ENCODE results near the gene IL34. TPM values are rescaled to one million over a fixed set of nuclear protein-coding genes. Genes with fewer than 3 reads are reported as not detected.
A peak's percentile ranks its signal among the peaks of the same experiment; 100 is the strongest.

IL34 gene
- total RNA-seq, 1 experiment from 2014 or later: 0.34 TPM

DNA sequence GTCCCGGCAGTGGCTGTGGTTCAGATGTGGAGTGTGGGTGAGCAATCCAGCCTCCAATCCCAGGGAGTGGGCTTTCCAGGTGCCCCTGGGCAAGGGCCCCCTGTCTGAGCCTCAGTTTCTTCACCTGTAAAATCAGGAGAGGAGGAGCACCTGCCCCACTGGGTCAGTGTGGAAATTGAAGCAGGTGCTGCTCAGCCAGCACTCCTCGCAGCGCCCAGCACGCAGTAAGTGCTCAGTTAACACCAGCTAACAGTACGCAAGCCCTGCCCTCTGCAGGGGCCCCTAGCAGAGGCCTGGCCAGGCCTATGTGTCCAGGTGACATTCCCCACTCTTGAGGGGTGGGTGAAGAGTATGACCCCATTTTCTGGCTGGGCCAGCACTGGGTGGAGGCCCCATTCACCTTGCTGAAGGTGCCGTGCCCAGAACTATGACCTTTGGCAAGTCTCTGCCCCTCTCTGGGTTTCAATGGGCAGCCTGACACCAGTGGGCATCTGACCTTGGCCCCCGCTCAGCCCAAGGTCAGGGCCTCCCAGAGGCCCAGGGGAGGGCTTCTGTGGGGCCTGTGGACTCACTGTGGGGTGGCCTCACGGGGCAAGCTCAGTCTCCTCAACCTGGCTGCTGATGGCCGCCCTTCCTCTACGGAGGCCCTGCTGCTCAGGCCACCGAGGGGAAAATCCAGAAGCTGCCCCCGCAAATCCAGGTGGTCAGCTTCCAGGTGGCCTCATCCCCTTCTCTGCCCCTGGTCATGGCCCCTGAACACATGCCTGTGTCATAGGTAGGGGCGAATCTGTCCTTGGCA, 37.0 kb downstream of the IL34 start:
- in situ Hi-C loops (cut with HindIII; ENCODE audit: low pct_unique_long_range_greater_than_20kb, low sequenced_read_pairs): no loop called here
- no peak for DNase-seq (ENCODE audit: low read depth)

DNA sequence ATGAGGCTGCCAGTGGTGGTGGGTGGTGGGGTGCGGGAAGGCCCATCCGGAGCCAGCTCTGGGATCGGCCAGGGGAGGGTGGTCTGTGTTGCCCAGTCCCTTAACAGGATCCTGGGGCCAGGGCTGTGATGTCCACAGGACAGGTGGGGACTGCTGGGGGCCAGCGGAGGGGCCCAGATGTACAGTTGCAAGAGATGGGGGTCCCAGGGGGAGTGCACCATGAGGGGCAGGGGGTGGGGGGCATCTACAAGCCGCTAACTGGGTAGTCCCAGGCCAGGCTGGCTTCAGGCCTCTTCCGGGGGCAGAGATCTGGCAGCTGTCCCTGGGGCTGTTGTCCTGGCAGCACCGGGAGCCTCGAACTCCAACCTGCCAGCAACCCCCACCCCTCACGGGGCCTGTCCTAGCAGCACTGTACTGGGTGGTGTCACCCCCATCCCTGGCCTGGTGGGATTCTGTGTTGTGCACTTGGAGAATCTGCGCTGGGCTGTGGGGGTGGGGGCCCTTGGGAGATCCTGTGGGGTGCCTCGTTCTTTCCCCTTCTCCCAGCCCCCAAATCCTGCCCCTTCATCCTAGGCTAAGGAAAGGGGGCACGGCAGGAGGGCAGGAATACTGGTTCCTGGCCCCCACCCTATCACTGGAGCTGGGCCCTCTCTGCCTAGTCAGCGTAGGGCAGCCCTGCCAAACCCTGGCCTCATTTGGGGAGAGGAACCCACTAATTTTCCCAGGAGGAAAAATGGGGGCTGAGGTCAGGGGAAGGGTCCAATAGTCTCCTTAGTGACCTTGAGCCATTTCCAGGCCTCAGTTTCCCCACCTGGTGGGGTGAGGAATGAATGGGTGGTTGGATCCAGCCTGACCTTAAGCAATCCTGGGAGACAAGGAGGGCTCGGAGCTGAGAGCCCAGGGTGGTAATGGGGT, 38.0 kb downstream of the IL34 start:
- in situ Hi-C loops (cut with HindIII; ENCODE audit: low pct_unique_long_range_greater_than_20kb, low sequenced_read_pairs): no loop called here
- DNase-seq (ENCODE audit: low read depth): no peak

DNA sequence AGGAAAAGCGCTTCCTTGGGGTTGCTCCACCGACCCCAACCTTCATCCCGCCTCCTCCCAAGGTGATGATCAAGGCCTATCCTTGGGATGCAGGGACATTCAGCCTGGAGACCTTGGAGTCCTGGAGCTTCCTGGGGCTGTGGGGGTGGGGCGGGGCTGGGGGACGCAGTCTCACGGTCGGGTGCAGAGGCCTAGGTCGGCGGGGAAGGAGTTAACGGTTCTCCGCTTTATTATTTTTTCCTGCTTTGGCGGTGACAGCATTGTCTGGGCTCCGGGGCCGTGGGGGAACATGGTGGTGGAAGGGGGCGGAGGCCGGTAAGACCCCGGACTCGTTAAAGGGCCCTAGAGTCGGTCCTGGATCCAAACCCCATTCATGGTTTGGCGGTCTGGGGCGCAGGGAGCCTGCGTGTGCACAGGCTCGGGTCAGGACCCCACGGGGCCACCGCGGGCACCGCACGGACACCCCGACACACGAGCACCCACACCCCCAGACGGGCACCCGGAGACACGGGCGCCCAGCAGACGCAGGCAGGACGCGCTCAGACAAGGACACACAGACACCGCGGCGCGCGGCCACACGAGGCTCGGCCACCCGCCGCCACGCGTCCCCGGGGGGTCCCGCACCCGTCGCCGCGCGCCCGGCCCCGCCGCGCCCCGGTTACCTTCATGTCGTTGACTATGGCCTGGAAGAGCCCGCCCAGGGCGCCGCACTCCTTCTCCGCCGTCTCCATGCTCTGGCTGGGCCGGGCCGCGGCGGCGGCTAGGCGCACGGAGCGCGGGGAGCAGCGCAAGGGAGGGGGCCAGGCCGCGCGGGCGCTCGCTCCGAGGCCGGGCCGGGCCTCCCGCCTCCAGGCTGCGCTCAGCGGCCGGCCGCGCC, 38.9 kb downstream of the IL34 start:
- no peak for DNase-seq (ENCODE audit: low read depth)
- in situ Hi-C loops (cut with HindIII; ENCODE audit: low pct_unique_long_range_greater_than_20kb, low sequenced_read_pairs): no loop called here

DNA sequence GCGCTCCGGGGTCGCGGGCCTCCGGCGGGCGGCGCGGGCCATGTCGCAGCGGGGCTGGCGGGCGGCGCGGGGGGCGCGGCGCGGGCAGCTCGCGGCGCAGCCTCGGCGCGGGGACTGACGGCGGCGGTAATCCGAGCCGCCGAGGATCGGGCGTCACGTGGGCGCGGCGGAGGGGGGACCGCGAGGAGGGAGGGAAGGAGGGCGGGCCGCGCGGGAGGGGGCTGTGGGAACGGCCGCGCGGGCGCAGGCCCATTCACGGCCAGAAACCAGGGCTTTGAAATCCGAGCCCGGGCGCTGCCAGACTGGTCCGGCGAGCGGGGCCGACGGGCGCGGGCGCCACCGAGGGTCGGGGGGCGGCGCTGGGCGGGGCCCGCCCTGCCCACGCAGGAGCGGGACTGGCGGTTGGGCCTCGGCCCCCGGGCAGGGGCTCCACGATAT, 39.6 kb downstream of the IL34 start, which contains the start of gene MTSS2:
Gene MTSS2 (minus strand): TSS at position 116 of the 438 bp plus-strand sequence. CDS start 262 bp downstream, outside the sequence.
- in situ Hi-C loops (cut with HindIII; ENCODE audit: low pct_unique_long_range_greater_than_20kb, low sequenced_read_pairs): no loop called here
- DNase-seq (ENCODE audit: low read depth): peak; percentile 66

DNA sequence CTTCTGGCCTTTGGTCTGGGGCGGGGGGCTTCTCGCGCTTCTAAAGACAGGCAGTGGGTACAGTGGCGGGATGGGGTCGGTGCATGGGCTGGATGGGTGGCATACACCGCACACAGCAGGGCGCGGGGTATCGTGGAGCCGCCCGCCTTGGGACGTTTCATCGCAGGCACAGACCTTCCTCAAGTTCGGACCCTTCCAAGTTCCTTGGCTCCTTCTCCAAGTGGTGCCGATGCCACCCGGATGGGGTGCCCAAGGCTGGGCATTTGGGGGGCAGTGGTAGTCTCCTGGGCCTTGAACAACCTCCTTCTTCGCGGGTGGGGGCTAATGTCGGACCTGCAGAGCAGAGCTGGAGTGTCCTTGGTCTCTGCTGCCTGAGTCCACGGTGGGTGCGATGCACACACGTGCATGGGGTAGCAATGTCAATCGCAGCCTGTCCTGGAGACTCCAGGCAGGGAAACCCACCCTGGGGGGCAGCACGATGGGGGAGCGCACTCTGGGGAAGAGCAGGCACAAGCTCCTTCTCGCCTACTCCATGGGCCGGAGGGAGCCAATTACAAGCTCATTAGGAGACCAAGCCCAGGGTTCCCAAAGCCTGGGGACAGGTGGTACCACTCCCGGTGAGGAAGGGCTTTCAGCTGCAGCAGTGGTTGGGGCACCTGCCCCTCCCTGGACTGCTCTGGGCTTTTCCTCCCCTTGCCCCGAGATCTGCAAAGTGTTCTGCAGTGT, 40.2 kb downstream of the IL34 start:
- DNase-seq (ENCODE audit: low read depth): no peak
- in situ Hi-C loops (cut with HindIII; ENCODE audit: low pct_unique_long_range_greater_than_20kb, low sequenced_read_pairs): no loop called here

DNA sequence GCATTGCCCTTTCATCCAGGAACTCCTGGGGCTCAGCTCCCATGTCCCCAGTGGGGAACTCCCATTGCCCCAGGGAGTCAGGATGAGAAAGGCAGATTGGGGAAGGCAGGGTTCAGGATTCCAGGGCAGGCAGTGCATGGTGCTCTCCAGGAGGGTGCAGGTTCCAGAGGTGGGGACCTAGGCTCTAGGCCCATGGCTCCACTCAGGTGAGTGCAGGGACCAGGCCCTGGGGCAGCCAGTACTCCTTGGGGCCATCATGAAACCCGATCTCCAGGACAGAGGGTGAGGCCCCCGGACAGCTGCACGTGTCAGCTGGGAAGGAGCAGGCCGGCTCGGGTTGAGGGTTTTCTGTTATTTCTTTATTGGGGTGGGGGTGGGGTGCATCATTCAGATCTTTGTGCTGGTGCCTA, 40.7 kb downstream of the IL34 start:
- in situ Hi-C loops (cut with HindIII; ENCODE audit: low pct_unique_long_range_greater_than_20kb, low sequenced_read_pairs): no loop called here

DNA sequence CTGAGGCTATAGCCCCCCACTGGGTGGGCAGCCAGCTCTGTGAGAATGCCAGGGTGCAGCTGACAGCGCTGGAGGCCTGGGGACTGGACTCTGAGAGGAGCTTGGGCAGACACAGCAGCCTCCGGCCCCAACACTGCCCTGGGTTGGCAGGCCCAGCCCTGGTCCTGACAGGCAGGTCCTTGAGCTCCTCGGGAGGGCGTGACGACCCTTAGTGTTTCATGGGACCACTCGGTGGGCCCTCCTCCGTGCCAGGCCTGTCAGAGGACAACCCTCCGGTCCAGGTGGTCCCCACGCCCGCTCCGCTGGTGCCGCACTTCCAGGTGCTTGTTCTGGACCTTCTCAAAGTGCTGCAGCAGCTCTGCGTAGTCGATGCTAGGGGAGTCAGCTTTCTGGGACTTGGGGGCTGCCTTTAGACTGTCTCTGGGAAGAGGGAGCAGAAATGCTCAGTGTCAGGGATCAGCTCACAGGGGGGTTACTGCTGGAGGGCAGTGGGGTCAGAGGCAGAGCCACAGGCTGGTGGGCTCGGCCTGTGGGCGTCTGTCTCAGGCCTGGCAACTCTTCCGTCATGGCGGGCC, 41.4 kb downstream of the IL34 start:
- no peak for DNase-seq (ENCODE audit: low read depth)
- in situ Hi-C loops (cut with HindIII; ENCODE audit: low pct_unique_long_range_greater_than_20kb, low sequenced_read_pairs): no loop called here

More for the DNA sequence above, 40.7 kb downstream of the IL34 start:
- DNase-seq (ENCODE audit: low read depth): no peak

DNA sequence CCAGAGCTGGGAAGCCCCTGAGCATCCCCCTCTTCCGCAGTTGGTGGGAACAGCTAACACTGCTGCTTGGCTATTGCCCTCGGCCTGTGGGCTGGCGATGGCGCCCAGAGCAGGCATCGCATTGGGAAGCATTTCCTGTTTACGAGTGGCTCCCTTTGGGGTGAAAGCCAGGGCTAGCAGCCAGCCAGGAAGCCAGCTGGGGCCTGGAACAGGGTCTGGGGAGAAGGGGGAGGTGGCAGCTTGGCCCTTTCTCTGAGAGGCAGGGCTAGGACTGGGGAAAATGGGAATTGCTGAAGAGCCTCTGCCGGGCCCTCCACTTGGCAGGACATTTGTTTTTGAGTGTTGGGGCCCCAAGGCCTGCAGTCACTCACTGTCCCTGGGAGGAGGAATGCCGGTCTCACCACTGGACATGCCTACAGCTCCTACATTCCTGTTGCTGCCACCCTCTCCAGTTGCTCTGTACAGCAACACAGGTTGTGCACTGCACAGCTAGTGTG, 41.9 kb downstream of the IL34 start:
- in situ Hi-C loops (cut with HindIII; ENCODE audit: low pct_unique_long_range_greater_than_20kb, low sequenced_read_pairs): no loop called here
- no peak for DNase-seq (ENCODE audit: low read depth)

DNA sequence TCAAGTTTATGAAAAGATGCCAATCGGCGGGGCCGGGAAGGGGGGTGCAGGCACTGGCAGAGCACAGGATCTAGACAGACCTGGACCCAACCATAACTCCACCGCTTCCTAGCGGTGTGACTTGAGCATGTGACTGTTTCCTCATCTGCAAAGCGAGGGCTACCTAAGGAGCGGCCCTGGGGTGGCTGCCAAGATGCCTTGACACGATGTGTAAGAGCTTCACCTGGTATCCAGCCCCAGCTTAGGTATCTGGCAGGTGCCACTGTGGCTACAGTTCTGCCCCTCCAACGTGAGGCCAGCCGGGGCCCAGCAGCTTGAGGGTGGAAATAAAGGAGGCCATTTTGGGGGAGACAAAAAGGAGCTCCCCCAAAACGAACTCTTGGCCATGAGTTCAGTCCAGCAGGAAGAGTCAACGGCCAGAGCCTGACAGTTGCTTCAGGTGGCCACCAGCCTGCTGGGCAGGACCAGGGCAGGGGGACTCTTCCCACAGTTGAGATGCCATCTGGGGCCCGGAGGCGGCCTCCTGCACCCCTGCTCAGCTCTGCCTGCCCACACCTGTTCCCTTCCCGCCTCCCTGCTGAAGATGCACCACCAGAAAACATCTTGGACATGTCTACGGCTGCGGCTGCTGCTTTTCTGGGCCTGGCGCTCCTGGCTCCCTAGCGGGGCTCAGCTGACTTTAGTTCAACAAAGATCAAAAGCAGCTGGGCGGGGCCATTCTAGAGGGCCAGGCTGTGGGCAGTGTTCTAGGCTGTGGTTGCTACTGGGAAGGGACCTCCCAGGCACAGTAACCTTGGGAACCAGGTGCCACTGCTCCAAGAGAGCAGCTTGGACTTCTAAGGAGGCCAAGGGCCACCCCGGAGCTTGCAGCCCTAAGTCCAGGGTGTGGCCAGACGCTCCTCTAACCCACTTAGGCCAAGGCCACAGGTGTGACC, 42.9 kb downstream of the IL34 start:
- no peak for DNase-seq (ENCODE audit: low read depth)
- in situ Hi-C loops (cut with HindIII; ENCODE audit: low pct_unique_long_range_greater_than_20kb, low sequenced_read_pairs): no loop called here

DNA sequence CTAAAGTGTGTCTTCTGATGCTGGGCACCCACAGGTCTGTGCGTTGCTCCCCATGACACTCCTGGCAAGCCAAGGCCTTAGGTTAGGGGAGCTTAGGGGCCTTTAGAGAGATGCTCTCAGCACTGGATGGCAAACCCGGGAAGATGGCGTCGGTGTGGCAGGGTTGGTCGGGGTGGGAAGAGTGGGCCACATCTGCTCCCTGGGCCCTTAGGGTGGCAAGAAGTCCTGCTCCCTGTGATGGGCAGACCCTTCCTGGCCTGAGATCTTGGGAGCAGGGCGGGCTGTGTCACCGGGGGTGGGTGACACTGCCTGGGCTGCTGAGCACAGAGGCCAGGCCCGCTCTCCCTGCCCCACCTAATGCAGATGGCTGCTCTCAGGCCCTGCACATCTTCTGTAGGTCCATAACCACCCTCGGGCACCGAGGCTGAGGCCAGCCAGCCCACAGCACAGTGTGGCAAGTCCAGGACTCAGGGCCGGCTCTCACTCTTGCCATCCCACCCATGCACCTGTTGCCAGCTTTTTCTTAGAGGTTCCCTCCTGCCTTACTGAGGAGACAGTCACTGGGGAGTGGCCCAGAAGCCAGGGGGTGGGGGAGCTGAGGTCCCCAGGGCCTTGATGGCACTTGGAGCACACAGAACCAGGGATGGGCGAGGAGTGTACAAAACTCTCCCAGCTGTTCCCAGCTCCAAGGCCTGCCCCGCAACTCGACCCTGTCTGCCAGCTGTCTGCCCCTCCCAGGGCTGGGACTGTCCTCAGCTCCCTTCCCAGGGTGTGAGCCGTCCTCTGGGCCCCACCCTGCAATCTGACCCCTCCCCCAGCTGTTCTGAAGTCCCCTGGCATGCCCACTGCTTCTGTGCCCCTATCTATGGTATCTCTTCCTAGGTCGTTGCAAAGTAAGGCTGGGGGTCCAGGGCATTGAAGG, 43.9 kb downstream of the IL34 start:
- DNase-seq (ENCODE audit: low read depth): no peak
- in situ Hi-C loops (cut with HindIII; ENCODE audit: low pct_unique_long_range_greater_than_20kb, low sequenced_read_pairs): no loop called here

DNA sequence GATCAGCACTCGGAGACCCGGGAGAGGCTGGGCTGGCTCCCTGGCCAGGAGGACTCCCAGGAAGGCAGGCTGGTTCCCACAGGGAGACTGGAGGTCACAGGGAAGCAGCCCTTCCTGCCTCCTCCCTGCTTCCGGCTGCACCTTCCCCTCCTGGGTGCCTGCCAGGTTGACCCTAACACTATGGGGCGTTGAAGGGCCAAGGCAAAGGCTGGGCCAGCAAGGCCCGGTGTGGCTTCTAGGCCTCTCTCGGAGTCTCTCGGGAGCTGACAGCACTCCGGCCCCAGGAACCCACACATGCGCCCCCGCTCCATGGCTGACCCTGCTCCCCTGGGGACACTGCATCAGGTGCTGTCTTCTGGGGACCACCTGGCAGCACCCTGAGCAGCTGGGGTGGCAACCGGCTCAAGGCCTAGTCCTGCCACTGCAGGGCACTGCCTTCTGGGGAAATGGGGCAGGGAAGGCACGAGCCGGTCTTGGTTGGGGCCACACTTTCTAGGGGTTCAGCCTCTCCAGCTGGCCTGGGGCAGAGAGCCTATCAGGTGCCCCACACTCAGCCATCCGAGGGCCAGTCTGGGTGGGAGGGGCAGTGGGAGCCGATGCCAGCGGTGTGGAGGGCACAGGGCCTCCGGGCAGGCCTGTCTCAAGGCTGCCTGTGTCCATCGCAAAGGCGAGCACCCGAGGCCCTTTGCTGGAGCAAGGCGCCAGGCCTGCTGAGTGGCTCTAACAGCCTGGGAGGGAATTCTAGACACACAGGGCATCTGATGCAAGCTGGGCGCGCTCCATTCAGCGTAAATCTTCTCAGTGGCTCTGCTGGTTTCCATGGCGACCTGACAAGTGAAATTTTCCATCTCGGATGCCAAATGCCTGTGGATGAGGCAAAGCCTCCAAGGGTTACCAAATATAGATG, 45.1 kb downstream of the IL34 start:
- in situ Hi-C loops (cut with HindIII; ENCODE audit: low pct_unique_long_range_greater_than_20kb, low sequenced_read_pairs): no loop called here

DNA sequence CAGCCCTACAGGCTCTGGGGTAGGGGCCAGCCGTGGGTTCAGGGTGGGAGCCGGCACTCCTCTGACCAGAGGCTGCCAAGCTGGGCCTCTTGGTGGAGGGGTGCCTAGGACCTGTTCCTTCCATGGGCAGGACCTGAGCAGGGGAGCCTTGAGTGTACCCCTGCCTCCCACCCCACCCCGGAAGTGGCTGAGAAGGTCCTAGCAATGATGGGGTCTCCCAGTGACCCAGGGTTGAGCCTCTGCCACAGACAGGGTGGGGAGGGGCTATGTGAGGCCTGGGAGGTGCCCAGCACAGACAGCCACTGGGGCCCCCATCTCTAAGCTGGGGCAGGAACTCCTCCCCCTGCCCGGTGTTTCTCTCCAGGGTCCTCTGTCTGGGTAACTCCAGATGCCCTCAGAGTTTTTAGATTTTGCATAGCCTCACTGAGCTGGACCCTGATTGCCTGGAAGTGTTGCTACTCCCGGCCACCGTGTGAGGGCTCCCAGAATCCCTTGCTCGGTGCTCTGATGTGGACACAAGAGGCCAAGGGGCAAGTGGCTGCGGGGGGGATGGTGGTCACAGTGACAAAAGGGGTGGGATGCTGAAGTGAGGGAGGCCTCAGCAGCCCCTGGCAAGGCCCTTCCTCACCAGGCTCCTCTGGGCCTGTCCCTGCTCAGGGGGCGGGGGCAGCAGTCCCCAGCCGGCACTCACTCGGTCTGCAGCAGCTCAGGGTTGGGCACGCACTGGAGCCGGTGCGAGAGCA, 45.9 kb downstream of the IL34 start:
- in situ Hi-C loops (cut with HindIII; ENCODE audit: low pct_unique_long_range_greater_than_20kb, low sequenced_read_pairs): no loop called here
- no peak for DNase-seq (ENCODE audit: low read depth)

More for the DNA sequence above, 45.1 kb downstream of the IL34 start:
- no peak for DNase-seq (ENCODE audit: low read depth)

DNA sequence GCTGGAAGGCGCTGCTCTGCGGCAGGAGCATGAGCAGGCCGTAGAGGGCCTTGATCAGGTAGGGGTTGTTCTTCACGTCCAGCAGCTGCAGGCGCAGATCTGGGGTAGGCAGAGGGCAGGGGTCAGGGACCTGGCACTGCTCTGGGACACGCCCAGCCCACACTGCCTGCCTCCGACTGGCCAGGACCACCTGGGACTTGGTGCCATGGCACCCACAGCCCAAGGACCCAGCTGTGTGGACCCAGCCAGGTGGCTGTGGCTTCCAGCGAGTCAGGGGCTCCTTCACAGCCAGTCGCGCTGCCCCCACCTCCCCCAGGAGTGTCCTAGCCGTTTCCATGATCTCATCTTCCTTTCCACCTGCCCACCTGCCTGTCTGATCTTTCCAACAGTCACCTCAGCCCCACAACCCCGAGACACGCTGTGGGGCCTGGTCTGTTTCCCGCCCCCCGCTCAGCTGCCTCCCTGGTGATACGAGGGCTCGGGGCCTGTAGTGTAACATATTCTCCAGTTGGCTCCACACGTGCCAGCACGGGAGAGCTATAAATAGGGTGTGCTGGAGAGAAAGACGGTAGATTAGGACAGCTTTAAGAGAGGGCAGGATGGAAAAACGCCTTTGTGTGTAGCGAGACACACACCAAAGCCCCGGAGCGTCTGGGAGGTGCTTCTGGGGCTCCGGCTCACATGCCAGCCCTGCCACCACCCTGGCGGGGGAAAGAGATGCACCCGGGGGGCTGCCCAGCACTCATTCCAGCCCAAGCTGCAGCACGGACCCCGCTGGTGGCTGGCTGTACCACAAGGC, 46.7 kb downstream of the IL34 start:
- in situ Hi-C loops (cut with HindIII; ENCODE audit: low pct_unique_long_range_greater_than_20kb, low sequenced_read_pairs): no loop called here
- no peak for DNase-seq (ENCODE audit: low read depth)
